OCI-LY7 (cell line): ENCODE results near the gene MID1. TPM values are rescaled to one million over a fixed set of nuclear protein-coding genes. Genes with fewer than 3 reads are reported as not detected.

Source experiments
- BruUV-seq: library from RNA; stranded (reverse); fragments of 400-500 nt; replicated peaks from 2 replicates; lab custom pipeline; 2021; lab: Mats Ljungman, UMichigan
- CTCF ChIA-PET: fragments of 300-600 bp; sonication (Branson Sonifier 250); formaldehyde crosslinking; loops from one replicate; lab custom pipeline; 2022; ENCODE audit warnings: antibody characterized with exemption; ENCODE audit not compliant: unreplicated experiment; lab: Charles Lee
- POLR2A ChIA-PET: fragments of 300-600 bp; sonication (Branson Sonifier 250); formaldehyde crosslinking; loops from one replicate; lab custom pipeline; 2022; ENCODE audit warnings: antibody characterized with exemption; lab: Charles Lee
- DNase-seq: peaks from one replicate; pipeline ENCODE4 v3.0.0-alpha.2; 2015; ENCODE audit warnings: low spot score
- H2AFZ ChIP-seq: fragments of 200-600 bp; sonication (generic), shearing (Covaris generic); 2 replicates; pipeline ENCODE4 v1.6.1; 2014; ENCODE audit warnings: mild to moderate bottlenecking, antibody characterized with exemption, low read length, moderate library complexity
- H3K27ac ChIP-seq: fragments of 200-600 bp; sonication (generic); 2 replicates; pipeline ENCODE4 v1.5.1; 2014; ENCODE audit warnings: mixed run types, low read depth, mild to moderate bottlenecking, moderate library complexity, low read length, inconsistent platforms; ENCODE audit not compliant: poor library complexity, severe bottlenecking
- H3K36me3 ChIP-seq: fragments of 200-600 bp; sonication (generic); 2 replicates; pipeline ENCODE4 v1.6.1; 2014; ENCODE audit warnings: mild to moderate bottlenecking, antibody characterized with exemption, low read length, moderate library complexity, mixed read lengths; ENCODE audit not compliant: insufficient read depth
- H3K4me1 ChIP-seq: fragments of 200-600 bp; sonication (generic); 2 replicates; pipeline ENCODE4 v1.5.1; 2014; ENCODE audit warnings: mild to moderate bottlenecking, low read length; ENCODE audit not compliant: insufficient read depth, poor library complexity, severe bottlenecking
- H3K4me2 ChIP-seq: fragments of 200-600 bp; sonication (generic); 2 replicates; pipeline ENCODE4 v1.6.1; 2014; ENCODE audit warnings: mild to moderate bottlenecking, low read length
- H3K4me3 ChIP-seq: fragments of 200-600 bp; sonication (generic); 2 replicates; pipeline ENCODE4 v1.5.1; 2014; ENCODE audit warnings: mild to moderate bottlenecking, low read depth, low read length; ENCODE audit not compliant: poor library complexity, severe bottlenecking
- H3K79me2 ChIP-seq: fragments of 200-600 bp; sonication (generic); 2 replicates; pipeline ENCODE4 v1.6.1; 2016; ENCODE audit warnings: low read depth, mild to moderate bottlenecking, low read length, moderate library complexity, mixed read lengths; ENCODE audit not compliant: insufficient read depth
- H3K9me2 ChIP-seq: fragments of 200-600 bp; sonication (generic); 2 replicates; pipeline ENCODE4 v1.6.1; 2016; ENCODE audit warnings: mild to moderate bottlenecking, low read length, mixed read lengths; ENCODE audit not compliant: insufficient read depth
- H3K9me3 ChIP-seq: fragments of 200-600 bp; sonication (generic); 2 replicates; pipeline ENCODE4 v1.6.1; 2014; ENCODE audit warnings: mild to moderate bottlenecking, mixed run types, low read length, mixed read lengths
- H4K20me1 ChIP-seq: fragments of 200-600 bp; sonication (generic); 2 replicates; pipeline ENCODE4 v1.6.1; 2014; ENCODE audit warnings: mild to moderate bottlenecking, antibody characterized with exemption, low read length, moderate library complexity, mixed read lengths; ENCODE audit not compliant: insufficient read depth
- CTCF ChIP-seq: fragments of 200-600 bp; sonication (generic); conservative IDR thresholded peaks from 2 replicates; pipeline ENCODE4 v1.5.1; 2014; ENCODE audit warnings: mild to moderate bottlenecking, antibody characterized with exemption, low read length, moderate library complexity, mixed read lengths
- EZH2phosphoT487 ChIP-seq: fragments of 200-600 bp; sonication (generic); IDR thresholded peaks from 2 replicates; pipeline ENCODE4 v1.6.1; 2018; ENCODE audit warnings: low read depth, borderline replicate concordance, mild to moderate bottlenecking, mixed run types, antibody characterized with exemption, low read length, moderate library complexity, mixed read lengths
- intact Hi-C: fragments of 100-400 bp; cut with micrococcal nuclease; formaldehyde crosslinking; loops from one replicate; pipeline ENCODE4 v1.10.0; 2022; ENCODE audit not compliant: unreplicated experiment
- total RNA-seq, 2 experiments: library from RNA; depleted of rRNA in 1 of 2; stranded (reverse); fragments of >200 nt in 1 of 2; shearing (Covaris generic) in 1 of 2; gene quantifications; 2 replicates each; pipeline ENCODE4 v1.2.3, GENCODE V29; 2014 to 2022

MID1 gene
- total RNA-seq, 2 experiments from 2014 or later: 0.76 to 1.0 TPM

GRCh38 chrX:10582945-10583344 lies 37.4 kb downstream of the MID1 start:
- TF ChIP-seq EZH2phosphoT487 (no peak), CTCF (no peak)
- intact Hi-C loops: no loop called here
- Histone ChIP-seq H3K36me3 (no peaks in the 10 kb centered on the region), H2AFZ (no peak overlapping the region), H3K9me2 (no peaks in the 10 kb centered on the region), H3K79me2 (no peaks in the 10 kb centered on the region), H3K9me3 (no peaks in the 10 kb centered on the region), H3K4me2 (no peak overlapping the region), H3K4me3 (no peak overlapping the region), H3K4me1 (no peaks in the 10 kb centered on the region), H3K27ac (no peak overlapping the region), H4K20me1 (no peaks in the 10 kb centered on the region)
- ChIA-PET POLR2A (no interaction called here), CTCF (no interaction called here)
- no peak for DNase-seq
- no TSS peak for BruUV-seq

GRCh38 chrX:10582215-10582733 lies 38.1 kb downstream of the MID1 start:
- Histone ChIP-seq H3K4me1 (no peaks in the 10 kb centered on the region), H2AFZ (no peak overlapping the region), H4K20me1 (no peaks in the 10 kb centered on the region), H3K36me3 (no peaks in the 10 kb centered on the region), H3K27ac (no peak overlapping the region), H3K9me3 (no peaks in the 10 kb centered on the region), H3K9me2 (no peaks in the 10 kb centered on the region), H3K4me3 (no peak overlapping the region), H3K79me2 (no peaks in the 10 kb centered on the region), H3K4me2 (no peak overlapping the region)
- intact Hi-C loops: no loop called here
- DNase-seq: no peak
- POLR2A ChIA-PET: no interaction called here
- BruUV-seq: no TSS peak
- TF ChIP-seq EZH2phosphoT487 (no peak), CTCF (no peak)
- CTCF ChIA-PET: no interaction called here

- intact Hi-C loops: no loop called here
- H3K79me2 ChIP-seq: no peaks in the 10 kb centered on the region
Observed at GRCh38 chrX:10579112-10580011, 41.0 kb downstream of the MID1 start.

More at GRCh38 chrX:10579112-10580011, 41.0 kb downstream of the MID1 start:
- TF ChIP-seq CTCF: no peak
- no peak for TF ChIP-seq EZH2phosphoT487
- Histone ChIP-seq H3K4me1 (no peaks in the 10 kb centered on the region), H3K27ac (no peak overlapping the region), H3K9me2 (no peaks in the 10 kb centered on the region), H3K4me2 (no peak overlapping the region), H2AFZ (no peak overlapping the region), H3K4me3 (no peak overlapping the region), H4K20me1 (no peaks in the 10 kb centered on the region), H3K9me3 (no peaks in the 10 kb centered on the region), H3K36me3 (no peaks in the 10 kb centered on the region)
- CTCF ChIA-PET: no interaction called here
- no TSS peak for BruUV-seq
- POLR2A ChIA-PET: no interaction called here
- no peak for DNase-seq
